GM21515 (cell line): ENCODE data around the gene AGTR1.
"Not testable (repeated sequence)": the region's sequence is repeated elsewhere in the genome, so short reads cannot be mapped to it uniquely, and the experiment has no call there.

ENCODE experiments used
- ATAC-seq: cut with Tn5 transposase; IDR thresholded peaks from one replicate; pipeline ENCODE4 v1.9.1; 2021; ENCODE audit not compliant: unreplicated experiment

The AGTR1 gene

GRCh38 chr3:148757238-148758215, 59.8 kb downstream of the AGTR1 start:
- no peak for ATAC-seq

GRCh38 chr3:148758303-148758884, 60.7 kb downstream of the AGTR1 start:
- ATAC-seq: no peak

- ATAC-seq: no peak
Measured at GRCh38 chr3:148759430-148759829, 61.7 kb downstream of the AGTR1 start.

GRCh38 chr3:148763156-148763680, 65.5 kb downstream of the AGTR1 start:
- no peak for ATAC-seq

GRCh38 chr3:148763986-148764935, 66.6 kb downstream of the AGTR1 start:
- no peak for ATAC-seq

- no peak for ATAC-seq
Measured at GRCh38 chr3:148772361-148772760, 74.7 kb downstream of the AGTR1 start.

GRCh38 chr3:148772835-148773234, 75.1 kb downstream of the AGTR1 start:
- ATAC-seq: no peak

GRCh38 chr3:148773805-148774204, 76.1 kb downstream of the AGTR1 start:
- no peak for ATAC-seq

GRCh38 chr3:148778926-148779325, 81.2 kb downstream of the AGTR1 start:
- no peak for ATAC-seq

- not testable (repeated sequence) for ATAC-seq
Measured at GRCh38 chr3:148785026-148785425, 87.3 kb downstream of the AGTR1 start.

- ATAC-seq: not testable (repeated sequence)
Measured at GRCh38 chr3:148786159-148786558, 88.5 kb downstream of the AGTR1 start.

- no peak for ATAC-seq
Measured at GRCh38 chr3:148789146-148789545, 91.4 kb downstream of the AGTR1 start.

GRCh38 chr3:148789906-148790305, 92.2 kb downstream of the AGTR1 start:
- ATAC-seq: no peak

GRCh38 chr3:148790370-148790769, 92.7 kb downstream of the AGTR1 start:
- no peak for ATAC-seq

GRCh38 chr3:148790851-148791735, 93.4 kb downstream of the AGTR1 start:
- ATAC-seq: no peak

GRCh38 chr3:148791920-148792319, 94.2 kb downstream of the AGTR1 start:
- no peak for ATAC-seq

- ATAC-seq: no peak
Measured at GRCh38 chr3:148792516-148792915, 94.8 kb downstream of the AGTR1 start.
